Measurements from ENCODE around the gene NRGN.

Gene NRGN

DNA sequence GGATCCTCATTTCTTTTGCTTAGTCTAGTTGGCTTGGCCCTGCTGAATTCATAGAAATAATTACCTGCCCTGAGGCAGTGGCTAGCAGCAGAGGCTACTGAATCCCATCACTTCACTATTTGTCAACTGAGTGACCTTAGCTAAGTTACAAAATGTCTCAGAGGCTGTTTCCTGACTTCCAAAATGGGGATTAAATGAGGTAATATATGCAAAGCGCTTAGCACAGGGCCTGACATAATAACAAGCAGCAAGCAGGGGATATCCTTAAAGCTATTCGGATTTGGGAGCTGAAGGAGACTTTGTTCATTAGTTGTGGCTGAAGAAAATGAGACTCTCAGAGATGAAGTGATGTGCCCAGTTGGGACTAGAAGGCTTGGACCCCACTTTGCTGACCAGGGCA lies 2.8 kb downstream of the NRGN start:
- DNase-seq = no peak

DNA sequence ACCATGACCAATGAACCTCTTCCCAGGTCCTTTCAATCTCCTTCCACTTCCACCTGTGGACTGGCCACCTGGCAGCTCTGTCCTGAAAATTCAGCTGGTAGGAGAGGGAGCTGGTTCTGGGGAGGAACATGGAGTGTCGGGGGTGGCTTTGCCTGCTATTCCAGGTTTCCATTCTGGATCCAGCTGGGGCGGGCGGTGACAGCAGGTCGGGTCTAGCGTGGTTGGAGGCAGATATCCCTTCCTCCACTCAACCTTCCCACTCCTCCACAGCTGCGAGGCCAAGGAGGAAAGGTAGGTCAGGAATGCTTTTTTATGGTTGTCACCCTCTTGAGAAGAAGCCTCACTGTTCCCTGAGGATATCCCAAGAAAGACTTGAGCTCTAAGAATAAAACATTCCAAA lies 3.3 kb downstream of the NRGN start:
- no peak for DNase-seq

DNA sequence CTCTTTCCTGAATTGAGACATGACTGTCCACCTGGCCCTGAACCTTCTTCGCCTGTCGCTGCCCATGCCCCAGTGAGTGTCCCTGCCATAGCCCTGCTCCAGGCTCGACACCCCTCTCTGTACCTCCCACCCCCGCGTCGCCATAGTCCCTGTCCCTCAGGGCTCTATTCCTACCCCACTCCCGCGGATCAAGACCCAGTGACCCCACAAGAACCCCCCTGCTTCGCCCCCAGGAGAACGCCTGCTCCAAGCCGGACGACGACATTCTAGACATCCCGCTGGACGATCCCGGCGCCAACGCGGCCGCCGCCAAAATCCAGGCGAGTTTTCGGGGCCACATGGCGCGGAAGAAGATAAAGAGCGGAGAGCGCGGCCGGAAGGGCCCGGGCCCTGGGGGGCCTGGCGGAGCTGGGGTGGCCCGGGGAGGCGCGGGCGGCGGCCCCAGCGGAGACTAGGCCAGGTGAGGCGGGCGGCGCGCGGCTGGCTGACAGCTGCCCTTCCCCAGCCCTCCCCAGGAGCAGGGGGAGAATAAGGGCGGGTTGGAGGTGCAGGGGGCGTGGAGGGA lies 5.6 kb downstream of the NRGN start:
- no peak for DNase-seq

DNA sequence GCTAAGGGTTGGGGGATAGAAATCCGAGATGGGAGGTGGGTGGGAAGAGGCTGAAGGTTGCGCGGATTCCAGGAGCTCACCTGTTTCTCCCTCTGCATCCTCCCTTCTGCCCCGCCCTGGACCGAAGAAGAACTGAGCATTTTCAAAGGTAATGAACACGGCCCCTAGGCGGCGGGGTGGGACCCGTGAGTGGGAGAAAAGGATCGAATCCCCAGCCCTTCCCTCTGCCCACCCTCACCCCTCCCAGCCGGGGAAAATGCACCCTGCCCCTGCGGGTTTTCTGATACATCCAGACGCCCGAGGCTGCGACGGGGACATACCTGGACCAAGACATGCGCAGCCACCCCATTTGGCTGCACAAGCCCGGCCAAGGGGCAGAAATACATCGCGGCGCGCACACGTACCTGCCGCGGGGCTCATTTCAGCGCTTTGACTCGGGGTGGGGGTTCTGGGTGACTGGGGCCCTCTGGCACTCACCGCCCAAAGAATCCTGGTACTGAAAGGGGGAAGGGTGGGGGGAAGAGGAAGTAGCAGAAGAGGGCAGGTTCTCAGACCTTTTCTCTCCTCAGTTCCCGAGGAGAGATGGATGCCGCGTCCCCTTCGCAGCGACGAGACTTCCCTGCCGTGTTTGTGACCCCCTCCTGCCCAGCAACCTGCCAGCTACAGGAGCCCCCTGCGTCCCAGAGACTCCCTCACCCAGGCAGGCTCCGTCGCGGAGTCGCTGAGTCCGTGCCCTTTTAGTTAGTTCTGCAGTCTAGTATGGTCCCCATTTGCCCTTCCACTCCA lies 6.3 kb downstream of the NRGN start:
- no peak for DNase-seq

DNA sequence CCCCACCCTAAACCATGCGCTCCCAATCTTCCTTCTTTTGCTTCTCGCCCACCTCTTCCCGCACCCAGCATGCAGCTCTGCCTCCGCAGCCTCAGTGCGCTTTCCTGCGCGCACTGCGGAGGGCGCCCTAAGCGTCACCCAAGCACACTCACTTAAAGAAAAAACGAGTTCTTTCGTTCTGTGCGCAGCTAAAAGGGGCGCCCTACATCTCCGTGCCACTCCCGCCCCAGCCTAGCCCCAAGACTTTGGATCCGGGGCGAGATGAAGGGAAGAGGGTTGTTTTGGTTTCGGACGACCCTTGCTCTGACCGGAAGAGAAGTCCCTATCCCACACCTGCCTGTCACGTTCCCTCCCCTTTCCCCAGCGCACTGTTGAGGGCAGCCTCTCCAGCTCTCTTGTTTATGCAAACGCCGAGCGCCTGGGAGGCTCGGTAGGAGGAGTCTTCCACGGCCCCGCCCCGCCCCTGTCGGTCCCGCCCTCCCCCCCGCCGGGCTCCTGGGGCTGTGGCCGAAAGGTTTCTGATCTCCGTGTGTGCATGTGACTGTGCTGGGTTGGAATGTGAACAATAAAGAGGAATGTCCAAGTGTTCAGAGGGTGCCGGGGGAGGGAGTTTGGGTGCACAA lies 7.0 kb downstream of the NRGN start:
- DNase-seq = no peak

DNA sequence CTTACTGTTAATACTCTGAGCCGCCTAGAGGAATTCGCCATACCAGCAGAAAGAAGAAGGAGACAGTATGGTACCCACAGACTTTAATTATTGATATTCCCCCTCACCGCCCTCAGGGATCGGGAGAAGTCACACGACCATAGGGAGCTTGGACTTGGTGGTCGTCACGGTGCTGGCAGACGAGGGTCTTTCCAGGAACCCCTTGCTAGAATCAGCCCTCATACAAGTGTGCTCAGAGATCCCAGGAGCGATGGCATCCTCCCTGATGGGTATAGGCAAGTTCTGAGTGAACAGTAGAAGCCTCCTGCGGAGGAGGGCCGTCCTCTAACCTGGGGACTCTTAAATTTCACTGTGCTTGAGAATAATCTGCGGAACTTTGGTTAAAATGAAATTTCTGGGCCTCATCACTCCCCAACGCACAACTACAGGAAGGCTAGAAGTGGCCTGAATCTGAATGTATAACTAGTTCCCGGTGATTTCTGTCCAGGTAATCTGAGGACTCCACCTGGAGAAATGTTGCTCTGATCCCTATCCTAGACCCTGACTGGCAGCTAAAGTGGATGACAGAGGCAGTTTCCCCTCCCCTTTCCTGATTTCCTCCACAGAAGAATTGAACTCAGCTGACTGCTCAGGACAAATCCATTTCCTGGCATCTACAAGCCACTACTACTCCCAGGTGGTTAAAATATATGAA lies 7.8 kb downstream of the NRGN start:
- no peak for DNase-seq

DNA sequence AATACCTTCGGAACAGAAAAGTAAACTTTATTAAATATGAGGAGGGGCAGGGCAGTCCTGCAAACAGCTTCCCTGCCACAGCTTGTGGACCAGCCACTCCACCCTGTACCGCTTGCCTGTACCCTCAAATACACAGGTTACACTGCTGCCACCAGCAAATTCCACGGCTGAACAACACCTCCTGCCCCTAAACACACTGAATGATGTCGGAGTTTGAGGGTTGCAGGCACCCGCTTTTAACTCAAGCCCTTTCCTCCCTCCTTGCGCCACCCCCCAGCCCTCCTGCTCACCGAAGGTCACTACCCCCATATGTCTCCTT lies 8.3 kb downstream of the NRGN start:
- DNase-seq = no peak

DNA sequence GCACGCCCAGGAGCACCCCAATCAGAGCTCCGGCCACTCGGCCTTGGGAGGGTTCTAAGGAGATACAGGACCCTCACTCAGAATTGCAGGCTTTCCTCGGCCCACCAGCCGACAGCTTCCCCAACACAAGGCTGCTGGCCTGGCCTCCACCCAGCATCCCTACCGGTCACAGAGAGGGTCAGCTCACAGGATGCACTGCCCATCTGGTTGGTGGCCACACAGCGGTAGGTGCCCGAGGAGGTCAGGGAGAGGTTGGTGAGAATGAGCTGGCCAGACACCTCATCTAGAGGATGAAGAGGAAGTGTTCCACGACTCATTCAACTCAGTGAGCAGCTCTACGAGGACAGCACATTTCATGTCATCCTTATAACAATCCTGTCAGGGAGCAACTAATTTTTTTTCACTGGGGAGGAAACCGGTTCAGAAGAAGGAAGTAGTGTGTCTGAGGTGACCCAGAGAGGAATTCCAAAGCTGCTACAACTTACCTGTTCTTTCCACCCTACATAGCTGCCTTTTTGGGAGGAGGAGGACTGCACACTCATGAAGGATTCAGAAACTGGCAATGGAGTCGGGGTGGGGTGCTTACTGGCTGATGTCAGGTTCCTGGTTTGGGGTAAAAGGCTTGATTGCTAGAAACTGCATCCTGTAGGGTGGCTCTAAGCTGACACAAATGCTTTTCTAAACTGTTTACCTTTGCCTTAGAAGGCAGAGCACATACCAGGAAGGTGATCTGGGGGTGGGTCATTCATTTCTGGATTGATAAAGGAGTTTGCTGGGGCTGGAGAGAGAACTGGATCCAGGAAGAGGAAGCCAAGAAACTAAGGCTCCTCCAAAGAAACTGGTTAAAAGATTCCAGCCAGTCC lies 9.0 kb downstream of the NRGN start:
- DNase-seq = no peak

DNA sequence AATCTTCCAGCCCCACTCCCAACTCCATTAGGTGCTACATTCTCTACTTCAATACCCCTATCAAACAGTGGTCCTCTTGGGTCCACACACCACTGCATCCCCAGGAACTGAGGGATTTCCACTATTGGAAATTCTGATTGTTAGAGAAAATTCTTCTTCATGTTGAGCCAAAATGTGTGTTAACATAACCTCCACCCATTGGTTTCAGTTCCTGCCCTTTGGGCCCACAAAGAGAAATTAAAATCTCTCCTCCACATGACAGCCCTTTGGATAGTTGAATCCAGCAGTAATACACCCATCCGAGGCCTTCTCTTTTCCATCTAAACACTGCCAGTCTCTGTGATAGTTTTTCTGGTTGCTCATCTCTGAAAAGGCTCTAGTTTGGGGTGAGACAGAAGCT lies 10.2 kb downstream of the NRGN start:
- DNase-seq = no peak

DNA sequence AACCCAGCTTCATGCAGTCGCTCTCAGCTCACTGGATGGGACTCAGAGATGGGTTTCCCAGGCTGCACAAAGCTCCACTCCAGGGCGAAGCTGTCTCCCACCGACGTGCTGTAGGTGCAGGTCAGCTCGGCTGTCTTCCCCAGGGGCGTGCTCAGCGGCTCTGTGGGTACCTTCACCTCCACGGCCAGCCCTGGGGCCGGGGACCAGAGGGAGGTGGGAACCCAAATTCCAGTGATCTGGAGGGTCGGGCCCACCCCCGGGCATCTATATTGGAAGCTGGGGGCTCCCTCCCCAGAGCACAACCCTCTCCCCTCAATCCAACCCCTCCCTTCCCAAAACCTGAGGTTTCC lies 11.6 kb downstream of the NRGN start:
- DNase-seq = no peak

DNA sequence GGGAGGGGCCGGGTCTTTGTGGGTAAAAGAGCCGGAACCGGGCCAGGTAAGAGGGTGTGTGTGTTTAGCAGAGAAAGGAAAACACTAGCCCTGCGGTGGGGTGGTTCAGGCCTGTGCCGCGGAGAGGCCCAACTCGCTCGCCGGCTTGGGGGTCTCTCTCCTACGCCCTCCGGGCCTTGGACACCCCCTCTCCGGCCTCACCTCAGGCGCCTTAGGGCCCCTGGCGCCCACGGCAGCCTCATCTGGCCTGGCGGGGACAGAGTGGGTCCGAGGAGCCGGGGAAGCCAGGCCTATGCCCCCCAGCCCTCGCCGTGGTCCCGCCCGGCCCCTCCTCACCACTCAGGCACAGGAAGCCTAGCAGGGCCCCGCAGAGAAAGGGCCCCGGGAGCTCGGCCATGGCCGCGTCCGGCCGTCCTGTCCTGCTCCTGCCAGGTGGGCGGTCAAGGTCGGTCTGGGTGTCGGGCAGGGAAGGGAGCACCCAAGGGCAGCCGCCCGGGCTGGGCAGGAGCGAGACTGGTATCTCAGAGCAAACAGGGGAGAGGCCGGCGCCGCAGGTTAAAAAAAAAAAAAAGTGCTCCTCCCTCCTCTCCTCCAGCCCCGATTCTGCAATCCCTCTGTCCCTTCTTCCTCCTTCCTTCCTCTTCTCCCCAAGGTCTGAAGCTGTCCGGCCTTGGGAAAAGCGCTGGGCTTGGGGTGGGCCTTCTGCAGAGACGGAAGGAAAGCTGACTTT lies 12.2 kb downstream of the NRGN start, which contains the start of gene VSIG2:
VSIG2 (minus strand) TSS at position 515 of the 730 bp plus-strand sequence; CDS start at position 397, 118 bp downstream.
- DNase-seq = no peak

DNA sequence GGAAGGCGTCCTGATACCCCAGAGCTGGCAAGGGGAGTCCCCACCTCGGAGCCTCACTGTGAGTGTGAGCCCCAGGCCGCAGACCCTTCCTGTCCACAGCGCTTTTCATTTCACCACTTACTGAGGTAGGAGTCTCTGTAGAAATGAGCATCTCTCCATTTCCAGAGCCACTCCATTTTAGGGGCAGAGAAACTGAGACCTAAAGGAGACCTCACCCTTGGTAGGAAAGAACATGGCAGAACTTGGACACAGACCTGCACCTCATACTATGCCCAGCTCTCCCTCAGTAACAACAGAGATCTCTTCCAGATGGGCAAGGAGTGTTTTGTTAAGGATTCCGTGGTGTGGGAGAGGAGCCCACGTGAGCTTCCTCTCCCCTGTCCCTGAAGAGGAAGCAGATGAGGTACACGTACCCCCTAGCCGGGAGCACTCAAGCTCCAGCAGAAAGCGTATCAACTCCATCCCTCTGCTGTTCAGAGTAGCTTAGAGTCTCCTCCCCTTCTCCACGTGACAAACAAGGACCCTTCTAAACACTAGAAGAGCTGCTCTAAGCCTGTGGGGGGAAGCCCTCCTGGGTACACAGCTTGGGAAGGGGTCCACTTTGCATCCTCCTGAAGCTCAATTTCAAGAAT lies 12.8 kb downstream of the NRGN start:
- no peak for DNase-seq

DNA sequence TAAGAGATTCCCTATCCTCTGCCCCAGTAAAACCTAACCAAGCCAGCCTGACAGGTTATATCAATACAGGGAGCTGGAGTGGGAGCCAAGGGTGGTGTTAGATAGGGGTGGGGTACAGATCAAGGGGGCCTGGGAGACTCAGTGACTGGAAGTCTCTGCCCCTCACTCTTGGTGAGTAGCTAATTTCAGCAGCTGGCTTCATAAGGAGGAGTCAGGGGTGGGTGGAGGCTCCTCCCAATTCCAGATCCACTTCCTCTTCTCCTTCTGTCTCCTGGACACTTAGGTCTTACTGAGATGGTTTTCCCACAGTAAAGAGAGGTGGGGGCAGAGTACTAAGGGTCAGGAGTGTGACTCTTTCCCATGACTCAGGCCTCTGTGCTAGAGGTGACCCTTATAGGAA lies 13.5 kb downstream of the NRGN start:
- DNase-seq = no peak

DNA sequence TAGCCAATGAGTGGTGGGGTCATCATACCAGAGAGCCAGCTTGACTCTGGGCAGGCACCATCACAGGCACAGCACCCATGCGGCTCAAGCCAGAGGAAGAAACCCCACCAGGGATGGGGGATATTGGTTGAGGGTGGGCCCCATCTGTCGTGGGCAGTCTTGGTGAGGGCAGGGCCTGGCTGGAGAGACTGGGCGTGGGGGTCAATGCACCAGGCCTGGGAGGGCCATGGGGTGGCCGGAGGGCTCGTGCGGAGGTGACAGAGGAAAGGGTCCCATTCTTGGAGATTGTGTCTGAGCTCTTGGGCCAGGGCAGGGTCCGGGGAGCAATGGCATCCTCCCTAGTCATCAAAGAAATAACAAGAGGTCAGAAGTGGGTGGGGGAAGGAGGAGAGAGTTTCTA lies 13.9 kb downstream of the NRGN start:
- no peak for DNase-seq

DNA sequence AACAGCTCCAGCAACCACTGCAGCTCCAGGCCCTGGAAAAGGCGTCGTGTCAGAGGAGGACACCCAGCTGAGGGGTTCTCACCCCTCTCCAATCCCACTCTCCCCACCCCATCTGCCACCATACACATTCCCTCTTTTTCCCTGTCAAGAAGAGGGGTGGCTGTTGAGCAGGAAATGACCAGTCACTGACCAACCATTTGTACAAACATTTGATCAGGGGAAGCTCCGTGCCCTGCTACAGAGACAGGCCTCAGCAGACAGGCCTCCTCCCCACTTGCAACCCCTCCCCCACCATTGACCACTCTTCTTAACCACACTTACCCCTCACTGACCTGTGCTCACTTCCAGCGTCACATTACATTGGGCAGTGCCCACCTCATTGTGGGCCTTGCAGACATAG lies 14.6 kb downstream of the NRGN start:
- DNase-seq = no peak

DNA sequence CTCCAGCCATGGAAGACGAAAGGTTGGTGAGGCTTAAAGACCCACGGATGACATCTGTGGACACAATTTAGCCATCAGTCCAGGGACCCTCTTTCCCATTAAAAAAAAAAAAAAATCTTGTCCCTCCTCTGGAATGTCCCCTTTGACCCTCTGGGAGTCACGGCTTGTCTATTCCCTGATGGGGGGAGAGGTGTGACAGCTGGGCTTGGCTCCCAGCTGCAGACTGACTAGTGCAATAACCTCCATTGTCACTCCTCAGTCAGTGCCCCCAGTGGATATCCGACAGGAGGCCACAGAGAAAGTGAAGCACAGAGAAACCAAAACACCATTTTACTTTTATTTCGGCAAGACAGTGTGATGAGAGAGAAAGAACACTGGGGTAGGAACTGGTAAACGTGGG lies 15.0 kb downstream of the NRGN start:
- no peak for DNase-seq

DNA sequence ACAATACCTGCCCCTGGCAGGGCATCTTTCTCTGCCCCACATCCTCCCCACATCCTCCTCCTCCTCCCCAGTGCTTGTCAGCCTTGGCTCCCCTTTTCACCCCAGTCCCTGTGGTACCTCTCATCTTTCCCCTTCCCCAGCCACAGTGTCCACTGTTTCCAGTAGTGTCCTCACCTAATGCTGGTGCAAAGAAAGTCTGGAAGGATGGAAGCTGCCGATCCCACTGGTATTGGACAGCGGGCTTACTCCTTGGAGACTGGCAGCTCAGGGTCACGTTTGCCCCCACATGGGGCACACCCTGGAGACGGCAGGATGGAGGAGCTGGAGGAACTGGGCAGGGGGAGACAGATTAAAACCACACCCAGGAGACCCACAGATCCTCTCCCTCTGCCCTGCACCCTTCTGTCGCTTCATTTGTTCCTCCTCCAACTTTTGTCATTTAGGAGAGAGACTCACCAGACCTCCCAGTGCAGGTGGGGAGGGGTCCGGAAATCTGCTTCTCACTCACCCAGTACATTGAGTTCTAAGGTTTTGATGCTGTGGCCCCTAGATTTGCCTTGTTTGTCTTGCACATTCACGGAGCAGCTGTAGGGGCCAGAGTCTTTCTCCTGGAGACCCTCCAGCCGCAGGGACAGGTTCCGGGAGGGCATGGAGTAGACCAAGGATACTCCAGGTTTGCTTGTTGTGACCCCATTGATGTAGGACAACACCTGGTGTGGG lies 16.5 kb downstream of the NRGN start:
- no peak for DNase-seq

DNA sequence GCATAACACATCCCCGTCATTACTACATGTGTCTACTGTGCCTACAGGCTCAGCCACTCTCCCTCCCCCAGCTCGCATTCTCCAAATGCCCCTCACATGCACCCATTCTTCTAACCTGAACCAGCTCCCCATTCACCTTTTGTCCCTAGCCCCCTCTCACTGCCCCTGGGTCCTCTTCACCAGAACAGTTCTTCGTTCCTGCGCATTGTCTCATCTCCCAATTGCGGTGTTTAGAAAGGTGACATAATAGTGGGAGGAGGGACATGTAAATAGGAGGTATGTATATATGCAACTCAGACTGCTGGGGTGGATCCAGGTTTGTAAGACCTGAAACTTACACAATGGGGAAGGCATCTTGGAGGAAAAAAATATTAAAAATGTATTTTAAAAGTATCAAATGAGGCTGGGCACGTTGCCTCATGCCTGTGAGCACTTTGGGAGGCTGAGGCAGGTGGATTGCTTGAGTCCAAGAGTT lies 17.0 kb downstream of the NRGN start:
- no peak for DNase-seq

DNA sequence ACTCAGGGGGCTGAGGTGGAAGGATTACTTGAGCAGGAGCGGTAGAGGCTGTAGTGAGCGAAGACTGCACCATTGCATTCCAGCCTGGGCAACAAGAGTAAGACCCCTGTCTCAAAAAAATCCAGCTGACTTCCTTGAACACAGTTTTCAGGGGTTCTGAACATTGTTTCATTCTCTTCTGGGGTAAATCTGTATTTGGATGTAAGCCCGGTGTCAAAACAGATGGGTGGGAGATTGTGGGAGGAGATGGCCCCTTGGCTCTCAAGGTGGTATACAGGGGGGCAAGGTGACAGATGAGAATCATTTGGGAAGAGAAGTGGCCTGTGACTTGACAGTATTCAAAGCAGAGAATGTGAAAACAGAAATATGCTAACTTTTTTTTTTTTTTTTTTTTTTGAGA lies 17.6 kb downstream of the NRGN start:
- DNase-seq = no peak

DNA sequence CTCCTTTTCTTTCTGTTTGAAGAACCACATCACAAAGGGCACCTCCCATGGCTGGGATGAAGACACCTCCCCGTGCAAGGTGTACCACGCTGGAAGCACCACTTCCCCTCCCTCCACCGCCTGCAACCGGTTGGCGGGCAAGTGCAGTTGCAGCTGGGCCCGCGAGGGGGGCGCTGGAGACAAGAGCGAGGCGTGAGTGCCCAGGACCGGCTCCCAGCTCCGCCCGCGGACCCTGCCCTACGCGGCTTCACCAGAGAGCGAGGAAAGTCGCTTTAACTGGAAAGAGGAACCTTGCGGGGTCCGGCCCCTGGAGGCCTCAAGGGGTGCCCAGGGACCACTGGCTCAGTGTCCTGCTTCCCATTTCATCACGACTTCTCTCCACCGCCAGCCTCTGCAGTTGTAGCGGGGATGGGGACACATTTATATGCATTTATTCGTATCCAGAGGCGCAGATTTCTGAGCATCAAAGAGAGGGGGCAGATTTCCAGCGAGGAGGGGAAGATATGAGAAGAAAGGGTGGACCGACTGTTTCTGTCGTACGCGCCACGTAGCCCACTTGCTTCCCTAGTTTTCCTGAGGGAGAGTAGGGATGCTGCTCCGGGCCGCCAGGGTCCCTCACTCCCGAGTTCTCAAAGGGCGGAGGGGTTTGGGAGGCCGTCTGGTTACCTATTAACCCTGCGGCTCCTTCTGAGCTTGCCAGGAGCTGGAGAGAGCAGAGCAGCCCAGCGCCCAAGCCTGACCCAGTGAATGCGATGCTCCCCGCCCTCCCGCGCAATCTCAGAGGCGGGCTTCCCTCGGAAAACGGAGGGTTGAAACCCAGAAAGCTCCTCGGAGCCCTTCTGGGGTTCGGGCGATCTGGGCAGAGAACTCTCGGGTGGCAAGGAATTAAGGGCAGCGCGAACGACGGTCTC lies 18.9 kb downstream of the NRGN start:
- peak; percentile 41 to 60 for DNase-seq

Measured in hippocampal formation (tissue), 2 donors.